Measurements from ENCODE around the gene FADS3. TPM values are rescaled to one million over a fixed set of nuclear protein-coding genes. Genes with fewer than 3 reads are reported as not detected.

Gene FADS3, protein sequence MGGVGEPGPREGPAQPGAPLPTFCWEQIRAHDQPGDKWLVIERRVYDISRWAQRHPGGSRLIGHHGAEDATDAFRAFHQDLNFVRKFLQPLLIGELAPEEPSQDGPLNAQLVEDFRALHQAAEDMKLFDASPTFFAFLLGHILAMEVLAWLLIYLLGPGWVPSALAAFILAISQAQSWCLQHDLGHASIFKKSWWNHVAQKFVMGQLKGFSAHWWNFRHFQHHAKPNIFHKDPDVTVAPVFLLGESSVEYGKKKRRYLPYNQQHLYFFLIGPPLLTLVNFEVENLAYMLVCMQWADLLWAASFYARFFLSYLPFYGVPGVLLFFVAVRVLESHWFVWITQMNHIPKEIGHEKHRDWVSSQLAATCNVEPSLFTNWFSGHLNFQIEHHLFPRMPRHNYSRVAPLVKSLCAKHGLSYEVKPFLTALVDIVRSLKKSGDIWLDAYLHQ
- total RNA-seq: 5.0 and 5.3 TPM in 2 replicates

- intact Hi-C loops (cut with micrococcal nuclease): loop anchor here (1.0 to 5.0 kb wide), 4 partner anchors 8 to 94 kb away; no protein-coding TSS in a partner anchor
Measured at GRCh38 chr11:61891331-61892084, at the start of gene FADS3. TSS of gene FADS3 (minus strand) at chr11:61891545. CDS start at chr11:61891381, 164 bp downstream.

DNA sequence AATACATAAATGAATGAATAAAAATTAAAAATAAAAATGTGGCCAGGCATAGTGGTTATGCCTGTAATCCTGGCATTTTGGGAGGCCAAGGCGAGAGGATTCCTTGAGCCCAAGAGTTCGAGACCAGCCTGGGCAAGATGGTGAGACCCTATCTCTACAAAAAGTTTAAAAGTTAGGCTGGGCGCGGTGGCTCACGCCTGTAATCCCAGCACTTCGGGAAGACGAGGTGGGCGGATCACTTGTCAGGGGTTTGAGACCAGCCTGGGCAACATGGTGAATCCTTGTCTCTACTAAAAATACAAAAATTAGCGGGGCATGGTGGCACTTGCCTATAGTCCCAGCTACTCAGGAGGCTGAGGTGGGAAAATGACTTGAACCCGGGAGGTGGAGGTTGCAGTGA lies 49.1 kb upstream of the FADS3 start:
- intact Hi-C loops (cut with micrococcal nuclease): no loop called here

DNA sequence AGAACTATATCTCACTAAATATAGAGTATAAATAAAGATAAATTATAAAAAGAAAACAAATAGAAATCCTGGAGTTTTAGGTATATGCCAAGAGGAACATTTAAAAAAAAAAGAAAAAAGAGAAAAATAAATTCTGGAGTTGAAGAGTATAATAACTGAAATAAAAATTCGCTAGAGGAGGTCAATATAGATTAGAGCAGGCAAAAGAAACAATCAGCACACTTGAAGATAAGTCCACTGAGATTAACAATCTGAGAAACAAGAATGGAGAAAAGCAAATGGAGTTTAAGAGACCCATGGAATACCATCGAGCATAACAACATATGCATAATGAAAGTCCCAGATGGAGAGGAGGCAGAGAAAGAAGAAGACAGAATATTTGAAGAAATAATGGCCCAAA lies 44.5 kb upstream of the FADS3 start:
- intact Hi-C loops (cut with micrococcal nuclease): no loop called here

DNA sequence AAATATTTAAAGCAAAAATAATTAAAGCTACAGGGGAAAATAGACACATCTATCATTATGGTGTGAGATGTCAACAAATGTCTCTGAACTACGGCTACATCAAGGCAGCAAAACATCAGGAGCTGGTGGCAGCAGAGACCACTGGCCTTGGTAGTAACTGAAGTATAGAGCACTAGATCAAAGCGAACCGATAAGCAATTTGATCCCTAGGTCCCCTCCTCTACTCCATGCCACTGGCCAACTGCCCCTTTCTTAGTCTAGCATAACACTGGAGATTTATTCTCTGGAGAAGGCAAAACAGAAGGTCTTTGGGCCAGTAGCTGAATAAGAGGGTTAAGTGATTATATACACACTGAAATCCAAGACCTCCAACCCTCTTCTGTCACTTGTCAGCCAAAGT lies 39.6 kb upstream of the FADS3 start:
- intact Hi-C loops (cut with micrococcal nuclease): no loop called here

DNA sequence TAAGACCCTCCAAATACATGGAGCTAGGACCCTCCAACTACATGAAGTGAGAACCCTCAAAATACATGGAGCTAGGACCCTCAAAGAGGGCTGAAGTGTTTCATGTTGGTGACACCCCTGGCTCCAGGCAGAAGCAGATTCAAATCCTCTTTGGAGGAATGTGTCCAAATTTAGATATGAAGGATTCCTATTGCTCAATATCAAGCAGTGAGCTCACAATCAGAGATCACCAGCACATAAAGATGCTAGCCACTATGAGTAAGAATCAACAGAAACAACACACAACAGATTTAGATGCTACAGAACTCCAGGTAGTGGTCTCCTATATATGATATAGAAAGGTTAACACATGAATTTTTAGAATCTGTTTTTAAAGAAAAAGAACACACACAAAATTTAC lies 37.3 kb upstream of the FADS3 start:
- intact Hi-C loops (cut with micrococcal nuclease): no loop called here

DNA sequence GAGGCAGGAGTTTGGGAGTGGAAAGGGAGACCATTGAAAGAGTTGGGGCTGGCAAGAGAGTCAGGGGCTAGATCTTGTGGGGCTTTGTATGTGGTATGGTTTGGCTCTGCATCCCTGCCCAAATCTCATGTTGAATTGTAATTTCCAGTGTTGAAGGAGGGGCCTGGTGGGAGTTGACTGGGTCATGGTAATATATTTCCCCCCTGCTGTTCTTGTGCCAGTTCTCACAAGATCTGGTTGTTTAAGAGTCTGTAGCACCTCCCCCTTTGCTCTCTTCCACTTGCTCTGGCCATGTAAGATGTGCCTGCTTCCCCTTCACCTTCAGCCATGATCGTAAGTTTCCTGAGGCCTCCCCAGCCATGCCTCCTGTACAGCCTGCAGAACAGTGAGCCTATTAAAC lies 36.2 kb upstream of the FADS3 start:
- intact Hi-C loops (cut with micrococcal nuclease): no loop called here

DNA sequence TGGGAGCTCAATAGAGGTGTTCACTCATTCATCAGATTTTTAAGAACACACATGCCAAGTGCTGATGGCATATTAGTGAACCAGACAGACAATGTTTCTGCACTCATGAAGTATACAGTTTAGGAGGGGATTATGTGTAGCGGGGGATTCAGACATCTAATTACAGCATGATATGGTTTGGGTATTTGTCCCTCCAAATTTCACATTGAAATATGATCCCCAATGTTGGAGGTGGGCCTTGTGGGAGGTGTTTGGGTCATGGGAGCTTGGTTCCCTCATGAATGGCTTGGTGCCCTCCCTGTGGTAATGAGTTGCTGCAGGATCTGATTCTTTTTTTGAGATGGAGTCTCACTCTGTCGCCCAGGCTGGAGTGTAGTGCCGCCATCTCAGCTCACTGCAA lies 34.9 kb upstream of the FADS3 start:
- intact Hi-C loops (cut with micrococcal nuclease): no loop called here

- intact Hi-C loops (cut with micrococcal nuclease): no loop called here
Measured at GRCh38 chr11:61925736-61926135, 34.4 kb upstream of the FADS3 start.

DNA sequence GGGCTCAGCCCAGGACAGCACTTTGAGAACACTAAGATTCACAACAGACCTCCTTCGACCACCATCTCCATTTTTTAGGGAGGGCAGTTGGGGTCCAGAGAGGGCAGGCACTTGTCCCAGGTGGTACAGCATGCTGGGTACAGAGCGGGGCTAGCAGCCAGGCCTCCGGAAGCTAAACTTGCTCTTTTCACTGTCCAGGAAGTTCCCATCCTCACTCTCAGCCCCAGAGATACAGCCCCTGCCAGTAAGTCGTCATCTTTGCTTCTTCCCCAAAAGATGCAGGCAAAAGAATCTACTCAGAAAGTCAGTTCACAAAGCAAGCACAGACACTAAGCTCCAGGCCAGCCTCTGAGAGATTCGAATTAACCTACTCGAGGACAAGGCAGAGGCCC lies 32.7 kb upstream of the FADS3 start:
- intact Hi-C loops (cut with micrococcal nuclease): no loop called here

- intact Hi-C loops (cut with micrococcal nuclease): no loop called here
Measured at GRCh38 chr11:61923166-61924063, 32.1 kb upstream of the FADS3 start.

DNA sequence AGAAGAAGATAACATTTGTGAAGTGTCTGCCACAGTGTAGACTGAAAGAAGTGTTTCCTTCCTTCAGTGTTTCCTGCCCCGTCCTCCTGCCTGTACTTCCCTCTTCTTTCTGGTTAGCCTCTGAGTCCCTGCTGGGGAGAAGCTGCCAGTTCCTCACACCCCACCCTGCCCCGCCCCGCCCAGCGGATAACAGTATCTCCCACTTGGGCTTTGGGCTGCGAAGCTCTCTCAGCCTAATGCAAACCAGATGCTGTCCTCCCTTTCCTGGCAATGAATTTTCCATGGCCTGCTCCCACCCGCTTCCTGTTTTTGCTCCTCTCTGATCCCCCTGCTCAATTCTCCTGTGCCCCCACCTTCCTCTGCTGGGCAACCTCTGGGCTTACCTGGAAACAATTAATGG lies 31.2 kb upstream of the FADS3 start:
- intact Hi-C loops (cut with micrococcal nuclease): no loop called here

DNA sequence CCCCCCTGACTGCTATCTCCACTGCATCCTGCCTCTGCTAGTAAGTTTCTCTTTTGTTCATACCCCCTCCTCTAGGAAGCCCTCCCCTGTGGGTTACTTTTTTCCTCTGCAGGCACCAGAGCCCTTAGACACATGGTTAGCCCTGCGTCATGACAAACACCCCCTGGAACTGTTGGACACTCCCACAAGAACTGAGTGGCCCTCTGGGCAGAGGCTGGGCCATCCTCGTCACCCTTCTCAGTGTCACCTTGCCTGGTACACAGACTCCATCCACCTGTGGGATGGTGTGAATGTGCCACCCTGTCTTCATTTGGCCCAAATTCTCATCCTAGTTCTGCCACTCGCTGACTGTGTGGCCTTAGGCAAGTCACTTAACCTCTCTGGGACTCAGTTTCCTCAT lies 30.1 kb upstream of the FADS3 start:
- intact Hi-C loops (cut with micrococcal nuclease): no loop called here

GRCh38 chr11:61919705-61920631 lies 28.6 kb upstream of the FADS3 start:
- intact Hi-C loops (cut with micrococcal nuclease): no loop called here

DNA sequence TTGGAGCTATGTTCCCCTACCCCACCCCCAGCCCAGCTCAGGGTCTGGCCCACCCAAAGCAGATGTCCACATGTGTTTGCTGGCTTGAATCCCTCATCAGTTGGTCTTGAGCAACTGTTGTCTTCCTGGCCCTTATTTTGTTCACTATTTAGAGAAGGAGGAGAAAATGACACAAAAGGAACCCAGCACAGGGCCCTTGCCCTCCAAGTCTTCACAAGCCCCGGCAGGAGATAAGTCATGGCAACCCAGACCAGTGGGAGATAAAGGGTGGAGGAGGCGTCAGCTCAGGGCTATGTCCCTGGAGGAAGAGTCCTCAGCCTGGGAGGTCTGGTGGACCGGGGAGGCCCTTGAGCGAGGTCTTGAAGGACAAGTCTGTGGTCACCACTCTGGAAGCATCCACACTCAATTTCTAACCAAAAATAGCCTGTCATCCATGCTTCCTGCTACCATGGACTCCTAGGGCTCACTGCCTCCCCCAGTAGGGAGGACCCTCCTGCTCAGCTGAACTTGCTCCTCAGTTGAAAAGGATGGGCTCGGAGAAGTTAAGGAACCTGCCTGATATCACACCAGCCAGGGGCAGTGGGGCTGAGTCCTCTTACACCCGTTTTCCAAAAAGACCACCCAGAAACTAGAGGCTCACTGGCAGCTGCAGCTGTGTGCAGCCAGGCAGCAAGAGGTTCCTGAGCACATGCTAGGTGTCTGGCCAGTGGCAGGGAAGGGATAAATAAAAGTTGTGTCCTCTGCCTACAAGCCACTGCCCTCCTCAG lies 27.8 kb upstream of the FADS3 start:
- intact Hi-C loops (cut with micrococcal nuclease): no loop called here

DNA sequence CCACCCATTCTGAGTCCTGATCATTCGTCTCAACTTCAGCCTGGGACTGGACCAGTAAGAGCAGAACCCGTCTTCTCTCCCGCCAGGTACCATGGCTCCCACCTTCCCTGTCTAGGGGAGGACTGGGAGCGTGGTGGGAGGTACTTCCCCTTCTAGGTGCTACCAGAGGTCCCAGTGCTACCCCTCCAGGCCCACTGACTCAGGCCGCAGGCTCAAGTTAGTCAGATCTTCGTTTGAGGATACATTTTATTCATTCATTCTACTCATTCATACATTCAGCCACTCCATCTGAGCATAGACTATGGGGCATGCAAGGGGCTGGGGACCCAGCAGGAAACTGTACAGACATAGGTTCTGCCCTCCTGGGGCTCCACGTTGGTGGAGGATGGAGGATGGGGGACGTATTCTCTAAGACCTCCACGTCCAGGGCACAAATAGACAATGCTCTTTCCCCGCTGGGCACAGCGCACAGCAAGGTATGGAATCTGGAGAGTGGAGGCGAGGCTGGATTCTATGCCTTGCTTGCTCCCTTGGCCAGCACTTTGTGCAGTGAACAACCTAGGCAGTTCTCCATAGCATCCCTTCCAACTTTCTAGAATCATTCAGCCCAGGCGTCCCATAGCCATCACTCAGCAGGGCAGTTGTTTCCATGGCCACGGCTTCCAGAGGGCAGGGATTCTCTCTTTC lies 27.0 kb upstream of the FADS3 start:
- intact Hi-C loops (cut with micrococcal nuclease): no loop called here

GRCh38 chr11:61917334-61918109 lies 26.2 kb upstream of the FADS3 start, which contains the start of gene RAB3IL1:
TSS of gene RAB3IL1 (minus strand) at chr11:61917566. CDS start at chr11:61917367, 199 bp downstream.
- intact Hi-C loops (cut with micrococcal nuclease): no loop called here

GRCh38 chr11:61916737-61917333 lies 25.5 kb upstream of the FADS3 start:
- intact Hi-C loops (cut with micrococcal nuclease): no loop called here

All from T-helper 2 cell treated with Interferon-gamma antibody and Interleukin-4, amounts not matched to agents 100 ng/mL and 5 ng/mL, for 36 hours (primary cell).